GM18868 (cell line): ENCODE results near the gene STRN3.
"Not testable (repeated sequence)": the region's sequence is repeated elsewhere in the genome, so short reads cannot be mapped to it uniquely, and the experiment has no call there.

ENCODE experiments used
- ATAC-seq: cut with Tn5 transposase; IDR thresholded peaks from one replicate; pipeline ENCODE4 v1.9.1; 2021; ENCODE audit warnings: mild to moderate bottlenecking, moderate library complexity; ENCODE audit not compliant: unreplicated experiment

STRN3 gene

DNA sequence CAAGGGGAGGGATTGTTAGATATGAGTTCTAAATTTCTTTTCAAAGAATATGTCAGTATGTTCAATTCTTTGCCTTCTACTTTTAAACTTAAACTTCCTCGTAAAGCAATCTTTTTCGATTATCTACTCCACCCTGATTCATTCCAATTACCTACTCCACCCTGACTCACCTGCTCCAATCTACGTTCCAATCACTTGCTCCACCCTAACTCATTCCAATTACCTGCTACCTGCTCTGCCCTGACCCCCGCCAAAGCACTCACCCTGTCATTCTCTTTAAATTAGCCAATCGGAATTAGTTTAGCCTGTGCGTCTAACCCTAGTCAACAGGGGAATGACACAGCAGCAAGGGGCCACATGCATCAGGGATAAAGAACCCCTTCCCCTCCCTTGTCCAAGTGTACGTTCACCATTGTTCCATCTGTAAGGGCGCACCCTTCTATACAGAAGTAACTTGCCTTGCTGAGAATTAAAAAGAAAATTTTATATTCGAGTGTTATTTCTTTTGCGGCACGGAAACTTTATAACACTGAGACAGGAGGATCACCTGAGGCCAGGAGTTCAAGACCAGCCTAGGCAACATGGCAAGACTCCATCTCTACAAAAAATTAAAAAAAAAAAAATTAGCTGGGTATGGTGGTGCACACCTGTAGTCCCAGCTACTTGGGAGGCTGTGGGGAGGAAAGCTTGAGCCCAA is 54.0 kb downstream of the STRN3 start:
- not testable (repeated sequence) for ATAC-seq

DNA sequence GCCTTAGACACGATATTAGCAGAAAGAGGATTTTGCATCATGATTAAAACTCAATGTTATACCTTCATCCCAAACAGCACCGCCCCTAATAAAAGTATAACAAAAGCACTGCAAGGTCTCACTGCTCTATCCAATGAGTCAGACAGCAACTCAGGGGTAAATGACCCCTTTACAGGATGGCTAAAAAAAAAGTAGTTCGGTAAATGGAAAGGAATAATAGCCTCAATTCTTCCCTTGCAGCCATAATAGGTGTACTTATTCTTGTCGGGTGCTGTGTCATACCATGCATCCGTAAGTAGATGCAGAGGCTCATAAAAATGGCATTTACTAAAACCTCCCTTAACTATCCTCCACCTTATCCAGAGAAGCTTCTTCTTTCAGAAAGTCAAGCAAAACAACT is 54.6 kb downstream of the STRN3 start:
- no peak for ATAC-seq

DNA sequence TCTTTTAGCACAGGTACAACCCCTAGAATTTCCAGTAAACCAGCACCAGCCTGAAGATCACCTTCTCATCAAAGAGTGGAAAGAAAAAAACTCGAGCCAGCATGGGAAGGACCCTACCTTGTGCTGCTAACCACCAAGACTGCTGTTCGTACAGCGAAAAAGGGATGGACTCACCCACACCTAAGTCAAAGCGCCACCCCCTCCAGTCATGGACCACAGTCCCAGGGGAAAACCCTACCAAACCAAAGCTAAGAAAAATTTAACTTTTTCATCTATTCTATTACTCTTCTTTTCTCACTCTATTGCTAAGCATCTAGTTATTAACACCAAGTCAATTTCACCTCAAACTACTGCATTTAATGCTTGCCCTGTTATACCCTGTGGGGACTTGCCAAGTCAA is 56.4 kb downstream of the STRN3 start:
- peak; percentile 67 for ATAC-seq

DNA sequence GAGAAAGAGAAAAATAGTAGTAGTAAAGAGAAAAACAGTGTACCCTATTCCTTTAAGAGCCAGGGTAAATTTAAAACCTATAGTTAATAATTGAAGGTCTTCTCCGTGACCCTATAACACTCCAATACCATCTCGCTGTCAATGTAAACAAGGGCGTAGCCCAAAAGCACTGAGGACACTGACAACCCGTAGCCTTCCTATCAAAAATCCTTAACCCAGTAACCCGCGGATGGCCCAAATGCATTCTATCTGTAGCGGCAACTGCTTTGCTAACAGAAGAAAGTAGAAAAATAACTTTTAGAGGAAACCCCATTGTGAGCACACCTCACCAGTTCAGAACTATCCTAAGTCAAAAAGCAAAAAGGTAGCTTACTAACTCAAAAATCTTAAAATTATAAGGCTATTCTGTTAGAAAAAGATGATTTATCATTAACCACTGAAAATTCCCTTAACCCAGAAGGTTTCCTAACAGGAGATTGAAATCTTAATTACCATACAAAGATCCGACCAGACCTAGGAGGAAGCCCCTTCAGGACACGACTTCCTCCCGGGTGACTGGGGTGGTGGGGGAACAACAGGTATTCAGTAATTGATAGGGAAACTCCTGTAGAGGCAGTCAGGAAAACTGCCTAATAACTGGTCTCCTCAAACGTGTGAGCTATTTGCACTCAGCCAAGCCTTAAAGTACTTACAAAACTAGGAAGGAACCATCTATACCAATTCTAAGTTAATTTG is 58.6 kb downstream of the STRN3 start:
- ATAC-seq = not testable (repeated sequence)

DNA sequence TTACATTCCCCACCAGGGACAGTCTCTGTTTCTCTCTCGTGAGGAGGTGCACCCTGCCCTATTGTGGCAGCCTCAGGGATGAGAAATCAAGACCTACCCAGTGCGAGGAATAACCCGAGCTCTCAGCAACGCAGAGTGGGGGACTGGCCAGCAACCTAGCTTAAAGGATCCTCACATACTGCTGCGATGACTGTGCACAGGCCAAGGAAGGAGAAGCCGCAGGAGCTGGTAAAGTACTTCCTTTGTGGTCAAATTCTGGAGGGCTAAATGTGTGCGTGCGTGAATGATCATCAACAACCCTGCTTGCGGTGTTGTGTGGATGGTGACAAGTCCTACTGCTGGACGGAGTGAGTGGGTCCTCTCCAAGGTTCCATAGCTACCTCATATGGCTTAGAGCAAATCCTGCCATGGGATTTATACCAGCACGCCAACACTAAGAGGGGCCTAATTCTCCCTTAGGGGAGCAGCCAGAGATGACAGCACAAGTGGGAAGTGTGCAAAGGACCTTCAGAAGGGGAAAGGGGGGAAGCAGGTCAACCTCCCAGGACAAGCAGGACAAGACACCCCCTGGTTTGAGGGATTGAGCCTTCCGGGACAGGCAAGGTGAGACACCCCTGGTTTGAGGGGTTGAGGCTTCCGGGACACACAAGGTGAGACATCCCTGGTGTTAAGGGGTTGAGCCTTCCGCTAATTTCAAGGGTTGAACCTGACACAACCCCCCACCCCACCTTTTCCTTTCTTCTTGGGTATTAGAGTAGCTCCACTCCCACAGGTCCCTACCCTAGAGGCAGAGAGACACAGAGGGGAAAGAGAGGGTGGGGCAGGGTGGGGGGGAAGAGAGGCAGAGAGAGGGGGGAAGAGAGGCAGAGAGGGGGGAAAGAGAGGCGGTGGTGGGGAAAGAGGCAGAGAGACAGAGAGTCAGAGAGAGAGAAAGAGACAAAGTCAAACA is 59.5 kb downstream of the STRN3 start:
- ATAC-seq = no peak

- not testable (repeated sequence) for ATAC-seq
Measured at GRCh38 chr14:30965861-30966260, 60.3 kb downstream of the STRN3 start.

DNA sequence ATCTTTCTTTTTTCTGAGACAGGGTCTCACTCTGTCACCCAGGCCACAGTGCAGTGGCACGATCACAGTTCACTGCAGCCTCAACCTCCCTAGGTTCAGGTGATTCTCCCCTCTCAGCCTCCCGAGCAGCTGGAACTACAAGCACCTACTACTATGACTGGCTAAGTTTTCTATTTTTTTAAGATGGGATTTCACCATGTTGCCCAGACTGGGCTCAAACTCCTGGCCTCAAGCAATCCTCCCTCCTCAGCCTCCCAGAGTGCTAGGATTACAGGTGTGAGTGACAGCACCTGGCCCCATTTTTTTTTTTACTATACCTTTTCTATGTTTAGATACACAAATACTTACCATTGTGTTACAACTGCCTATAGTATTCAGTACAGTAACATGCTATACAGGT is 63.6 kb downstream of the STRN3 start:
- not testable (repeated sequence) for ATAC-seq

- ATAC-seq = no peak
Measured at GRCh38 chr14:30961330-30961729, 64.8 kb downstream of the STRN3 start.

GRCh38 chr14:30960216-30960615 is 66.0 kb downstream of the STRN3 start:
- no peak for ATAC-seq

DNA sequence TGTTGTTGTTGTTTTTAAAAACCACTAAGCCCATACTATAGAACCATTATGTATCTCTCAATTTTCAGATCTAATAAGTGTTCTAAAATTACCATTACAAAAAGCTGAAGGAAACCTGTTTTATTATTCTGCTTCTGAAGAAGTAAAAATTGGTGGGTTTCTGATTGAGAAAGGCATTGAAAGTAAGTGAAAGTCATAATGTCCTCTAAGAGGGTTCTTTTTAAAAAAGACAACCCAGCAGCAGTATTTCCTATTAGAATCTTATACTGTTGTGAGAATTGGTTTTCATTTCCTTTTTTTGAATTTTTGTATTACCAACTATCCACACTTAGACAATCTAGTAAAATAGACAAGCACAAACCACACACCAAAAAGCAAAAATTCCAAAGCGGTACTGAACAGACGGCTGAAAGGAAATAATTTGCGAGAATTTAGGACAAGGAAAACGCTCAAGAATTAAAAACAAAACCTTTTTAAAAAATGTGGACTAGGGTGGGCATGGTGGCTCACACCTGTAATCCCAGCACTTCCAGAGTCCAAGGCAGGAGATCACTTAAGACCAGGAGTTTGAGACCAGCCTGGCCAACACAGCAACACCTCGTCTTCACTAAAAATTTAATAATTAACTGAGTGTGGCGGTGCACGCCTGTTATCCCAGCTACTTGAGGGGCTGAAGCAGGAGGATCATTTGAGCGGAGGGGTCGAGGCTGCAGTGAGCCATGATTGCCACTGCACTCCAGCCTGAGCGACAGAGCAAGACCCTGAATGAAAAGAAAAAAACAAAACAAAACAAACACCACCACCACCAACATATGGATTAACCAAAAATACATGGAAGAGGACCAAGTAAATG is 67.4 kb downstream of the STRN3 start:
- peak; percentile 61 for ATAC-seq

GRCh38 chr14:30957813-30958370 is 68.3 kb downstream of the STRN3 start:
- ATAC-seq = no peak

DNA sequence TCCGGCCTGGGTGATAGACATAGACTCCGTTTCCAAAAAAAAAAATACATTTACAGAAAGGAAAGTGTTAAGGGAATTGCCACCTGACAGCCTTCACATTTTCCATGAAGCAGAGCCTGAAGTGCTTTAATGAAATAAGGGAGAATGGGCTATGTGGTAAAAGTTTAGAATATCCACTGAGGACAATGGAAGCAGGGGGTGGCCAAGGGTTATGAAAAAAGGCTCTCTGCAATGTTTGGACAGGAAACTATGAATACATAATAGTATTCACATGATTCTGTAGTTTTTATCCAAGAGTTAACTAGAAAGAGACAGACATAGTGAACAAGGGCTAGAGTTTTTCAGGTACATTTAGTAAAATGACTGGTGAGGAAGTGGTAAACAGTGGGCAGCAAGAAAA is 76.5 kb downstream of the STRN3 start:
- no peak for ATAC-seq

DNA sequence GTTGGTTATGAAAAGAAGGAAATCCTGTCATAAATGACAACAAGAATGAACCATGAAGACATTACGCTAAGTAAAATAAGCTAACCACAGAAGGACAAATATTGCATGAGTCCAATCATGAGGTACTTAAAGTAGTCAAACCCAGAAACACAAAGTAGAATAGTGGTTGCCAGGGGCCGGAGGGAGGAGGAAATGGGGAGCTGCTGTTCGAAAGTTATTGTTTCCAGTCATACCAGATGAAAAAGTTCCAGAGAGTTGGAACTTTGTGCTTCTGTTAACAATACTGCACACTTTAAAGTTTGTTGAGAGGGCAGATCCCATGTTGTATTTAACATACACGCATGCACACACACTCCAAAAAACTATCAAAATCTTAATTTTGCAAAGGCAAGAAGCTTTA is 82.5 kb downstream of the STRN3 start:
- ATAC-seq = no peak

DNA sequence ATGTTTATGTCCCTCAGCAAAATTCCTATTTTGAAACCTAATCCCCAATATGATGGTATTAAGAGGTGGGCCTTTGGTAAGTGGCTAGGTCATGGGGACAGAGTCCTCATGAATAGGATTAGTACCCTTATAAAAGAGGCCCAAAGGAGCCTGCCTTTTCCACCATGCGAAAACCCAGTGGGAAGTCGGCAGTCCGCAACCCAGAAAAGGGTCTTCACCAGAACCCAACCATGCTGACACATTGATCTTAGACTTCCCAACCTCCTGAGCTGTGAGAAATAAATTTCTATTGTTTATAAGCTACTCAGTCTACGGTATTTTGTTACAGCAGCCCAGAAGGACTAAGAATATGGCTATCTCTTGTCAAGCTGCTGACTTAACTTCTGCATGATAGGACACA is 85.3 kb downstream of the STRN3 start:
- no peak for ATAC-seq

DNA sequence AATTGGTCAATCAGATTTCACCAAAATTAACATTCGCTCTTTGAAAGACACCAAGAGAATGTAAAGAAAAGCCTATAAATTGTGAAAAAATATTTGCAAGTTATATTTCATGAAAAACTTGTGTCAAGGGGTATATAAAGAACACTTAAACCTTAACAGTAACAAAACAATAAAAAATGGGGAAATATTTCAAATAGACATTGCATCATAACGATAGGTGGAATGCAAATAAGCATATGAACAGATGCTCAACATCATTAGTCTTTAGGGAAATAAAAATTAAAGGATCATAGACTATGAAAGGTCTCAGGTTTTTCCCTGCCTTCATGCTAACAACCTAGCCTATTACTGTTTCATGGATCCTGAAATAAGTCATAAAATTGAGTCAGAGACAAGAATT is 87.6 kb downstream of the STRN3 start:
- ATAC-seq = no peak

DNA sequence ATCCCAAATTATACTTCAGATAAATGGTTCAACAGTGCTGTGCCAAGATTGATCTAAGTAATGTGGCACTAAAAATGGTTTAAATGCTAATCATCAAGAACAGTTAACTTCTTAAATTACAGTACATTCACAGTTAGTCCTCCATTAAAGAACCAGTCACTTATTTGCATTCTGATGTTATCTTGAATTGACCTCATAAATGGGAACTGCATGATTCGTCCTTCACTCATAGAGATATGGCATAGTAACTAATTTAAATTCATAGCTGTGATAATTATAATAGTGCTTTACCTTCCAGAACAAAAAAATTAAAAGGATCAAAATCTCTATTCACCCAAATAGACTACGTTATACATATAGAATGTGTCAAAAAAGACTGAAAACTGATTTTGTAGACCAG is 90.7 kb downstream of the STRN3 start:
- ATAC-seq = no peak

DNA sequence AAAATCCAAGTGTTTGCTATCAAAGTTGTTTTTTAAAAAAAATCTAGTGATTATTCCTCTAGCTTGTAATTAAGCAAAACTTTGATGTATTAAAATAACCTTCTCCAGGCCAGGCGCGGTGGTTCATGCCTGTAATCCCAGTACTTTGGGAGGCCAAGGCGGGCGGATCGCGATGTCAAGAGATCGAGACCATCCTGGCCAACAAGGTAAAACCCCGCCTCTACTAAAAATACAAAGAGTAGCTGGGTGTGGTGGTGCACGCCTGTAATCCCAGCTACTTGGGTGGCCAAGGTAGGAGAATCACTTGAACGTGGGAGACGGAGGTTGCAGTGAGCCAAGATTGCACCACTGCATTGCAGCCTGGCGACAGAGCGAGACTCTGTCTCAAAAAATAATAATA is 92.2 kb downstream of the STRN3 start:
- not testable (repeated sequence) for ATAC-seq

GRCh38 chr14:30928462-30928861 is 97.7 kb downstream of the STRN3 start:
- ATAC-seq = peak; percentile 71

DNA sequence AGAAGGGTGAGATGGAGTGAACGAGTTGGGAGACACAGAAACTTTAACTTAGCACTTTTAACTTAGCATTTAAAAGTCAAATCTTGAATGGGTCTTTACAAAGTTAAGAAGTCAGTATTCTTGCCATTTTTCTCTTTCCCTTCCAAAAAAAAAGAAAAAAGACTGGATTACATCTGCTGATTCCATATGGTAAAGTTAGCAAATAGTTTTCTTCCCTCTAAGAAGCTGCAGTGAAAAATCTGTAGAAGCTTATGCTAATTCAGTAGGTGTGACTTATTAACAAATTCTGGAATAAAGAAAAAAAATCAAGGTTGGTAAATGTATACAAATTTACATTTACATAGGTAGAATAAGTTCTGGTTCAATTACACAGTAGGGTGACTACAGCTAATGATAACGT is 100.9 kb downstream of the STRN3 start:
- no peak for ATAC-seq

GRCh38 chr14:30921788-30922187 is 104.4 kb downstream of the STRN3 start:
- ATAC-seq = no peak
